ENCODE data around the gene VSIG10L.

The VSIG10L gene

GRCh38 chr19:51365211-51365964 is 23.4 kb upstream of the VSIG10L start:
- DNase-seq, result no peak

GRCh38 chr19:51364200-51365106 is 22.5 kb upstream of the VSIG10L start:
- no peak for DNase-seq

- no peak for DNase-seq
Measured at GRCh38 chr19:51361239-51361638, 19.3 kb upstream of the VSIG10L start.

GRCh38 chr19:51359294-51359693 is 17.4 kb upstream of the VSIG10L start:
- DNase-seq, result no peak

- DNase-seq, result no peak
Measured at GRCh38 chr19:51357952-51358351, 16.0 kb upstream of the VSIG10L start.

DNA sequence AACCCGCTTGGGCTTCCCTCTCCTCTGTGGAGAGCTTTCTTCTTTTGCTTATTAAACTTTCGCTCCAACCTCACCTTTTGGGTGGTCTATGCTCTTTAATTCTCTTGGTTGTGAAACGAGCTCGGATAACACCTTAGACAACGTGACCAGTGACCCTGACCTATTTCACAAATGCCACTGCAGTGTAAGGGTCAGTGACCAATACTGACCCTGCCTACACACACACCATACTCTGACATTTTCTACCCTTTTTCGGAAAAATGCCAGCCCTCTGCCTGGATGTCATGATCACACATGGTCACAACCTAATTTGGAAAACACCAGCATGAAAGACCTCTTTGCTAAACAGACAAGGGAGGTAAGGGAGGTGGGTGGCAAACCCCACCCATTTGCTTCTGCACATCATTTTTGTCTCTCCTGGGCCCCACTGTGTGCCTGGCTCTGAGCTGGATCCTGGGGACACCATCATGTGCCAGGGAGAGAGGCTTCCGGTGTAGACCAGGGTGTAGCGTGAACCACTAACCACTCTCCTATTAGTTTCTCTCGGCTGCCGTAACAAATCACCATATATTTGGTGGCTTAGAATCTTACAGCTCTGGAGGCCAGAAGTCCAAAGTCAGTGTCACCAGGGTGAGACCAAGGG is 14.3 kb upstream of the VSIG10L start:
- no peak for DNase-seq

DNA sequence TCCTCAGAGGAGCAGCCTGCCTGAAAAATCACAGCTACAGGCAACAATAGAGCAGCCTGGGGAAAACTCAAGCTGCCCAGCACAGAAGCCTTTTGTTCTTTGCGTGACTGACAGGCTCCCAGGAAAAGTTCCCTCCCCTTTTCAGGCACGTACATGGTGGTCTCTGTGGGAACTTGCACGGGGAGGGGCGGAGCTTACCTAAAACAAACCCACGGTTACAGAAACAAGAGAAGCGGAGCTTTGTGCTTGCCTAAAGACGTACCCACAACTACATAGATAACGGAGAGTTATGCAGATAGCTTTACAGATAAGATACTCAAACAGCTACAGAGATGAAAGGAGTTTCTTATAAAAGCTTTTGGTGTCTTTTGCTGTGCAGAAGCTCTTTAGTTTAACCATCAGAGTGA is 12.8 kb upstream of the VSIG10L start:
- no peak for DNase-seq

GRCh38 chr19:51354103-51354741 is 12.3 kb upstream of the VSIG10L start:
- DNase-seq, result no peak

- DNase-seq, result no peak
Measured at GRCh38 chr19:51352783-51353360, 10.9 kb upstream of the VSIG10L start.

DNA sequence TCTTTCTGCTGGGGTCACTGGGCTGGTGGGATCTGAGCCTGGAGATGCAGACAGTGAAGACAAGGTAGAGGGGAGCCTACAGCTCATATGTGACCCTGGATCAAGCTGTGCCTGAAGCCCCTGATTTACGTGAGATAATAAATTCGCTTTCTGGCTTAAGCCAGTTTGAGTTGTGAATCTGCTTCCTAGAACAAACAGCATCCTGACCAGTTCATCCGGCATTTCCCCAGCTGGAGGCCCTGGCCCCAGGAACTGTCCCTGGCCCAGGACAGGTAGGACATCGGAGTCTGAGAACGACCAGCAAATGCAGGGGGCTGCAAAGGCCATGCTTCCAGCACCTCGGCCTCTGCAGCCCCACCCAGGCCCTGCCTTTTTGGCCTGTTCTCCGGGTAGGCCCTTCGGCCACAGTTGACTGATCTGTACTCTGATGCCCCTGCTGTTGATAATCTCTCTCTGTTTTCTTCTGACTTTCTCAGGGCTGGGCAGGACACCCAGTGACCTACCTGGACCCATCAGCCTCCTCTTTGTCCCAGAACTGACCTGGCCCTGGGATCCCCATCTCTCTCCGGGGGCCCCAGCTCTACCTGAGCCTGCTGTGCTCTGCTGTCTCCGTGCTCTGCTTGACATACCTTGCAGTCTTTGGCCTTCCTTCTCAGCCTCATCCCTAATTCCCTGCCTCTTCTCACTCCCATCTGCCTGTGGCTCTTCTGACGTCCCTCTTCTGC is 9.5 kb upstream of the VSIG10L start:
- DNase-seq, result no peak

- no peak for DNase-seq
Measured at GRCh38 chr19:51347209-51347928, 5.4 kb upstream of the VSIG10L start.

DNA sequence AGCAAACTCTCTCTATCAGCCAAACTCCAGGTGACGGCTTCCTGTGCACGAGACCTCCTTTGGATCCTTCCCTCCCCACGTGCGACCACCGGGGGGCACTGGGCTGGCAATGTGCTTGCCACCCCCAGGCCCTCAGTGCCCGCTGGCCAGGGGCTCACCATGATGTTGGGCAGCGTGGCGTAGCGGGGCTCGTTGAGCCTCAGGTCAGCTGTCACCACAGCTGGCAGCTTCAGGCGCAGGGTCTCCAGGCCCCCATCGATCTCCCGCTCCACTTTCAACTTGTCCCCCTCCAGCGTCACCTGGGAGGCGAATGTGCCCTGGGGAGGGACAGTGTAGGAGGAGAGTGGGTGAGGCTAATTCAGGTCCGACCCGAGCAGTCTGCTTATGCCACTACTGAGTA is 4.8 kb upstream of the VSIG10L start:
- DNase-seq, result no peak

GRCh38 chr19:51345076-51345620 is 3.2 kb upstream of the VSIG10L start:
- DNase-seq, result no peak

DNA sequence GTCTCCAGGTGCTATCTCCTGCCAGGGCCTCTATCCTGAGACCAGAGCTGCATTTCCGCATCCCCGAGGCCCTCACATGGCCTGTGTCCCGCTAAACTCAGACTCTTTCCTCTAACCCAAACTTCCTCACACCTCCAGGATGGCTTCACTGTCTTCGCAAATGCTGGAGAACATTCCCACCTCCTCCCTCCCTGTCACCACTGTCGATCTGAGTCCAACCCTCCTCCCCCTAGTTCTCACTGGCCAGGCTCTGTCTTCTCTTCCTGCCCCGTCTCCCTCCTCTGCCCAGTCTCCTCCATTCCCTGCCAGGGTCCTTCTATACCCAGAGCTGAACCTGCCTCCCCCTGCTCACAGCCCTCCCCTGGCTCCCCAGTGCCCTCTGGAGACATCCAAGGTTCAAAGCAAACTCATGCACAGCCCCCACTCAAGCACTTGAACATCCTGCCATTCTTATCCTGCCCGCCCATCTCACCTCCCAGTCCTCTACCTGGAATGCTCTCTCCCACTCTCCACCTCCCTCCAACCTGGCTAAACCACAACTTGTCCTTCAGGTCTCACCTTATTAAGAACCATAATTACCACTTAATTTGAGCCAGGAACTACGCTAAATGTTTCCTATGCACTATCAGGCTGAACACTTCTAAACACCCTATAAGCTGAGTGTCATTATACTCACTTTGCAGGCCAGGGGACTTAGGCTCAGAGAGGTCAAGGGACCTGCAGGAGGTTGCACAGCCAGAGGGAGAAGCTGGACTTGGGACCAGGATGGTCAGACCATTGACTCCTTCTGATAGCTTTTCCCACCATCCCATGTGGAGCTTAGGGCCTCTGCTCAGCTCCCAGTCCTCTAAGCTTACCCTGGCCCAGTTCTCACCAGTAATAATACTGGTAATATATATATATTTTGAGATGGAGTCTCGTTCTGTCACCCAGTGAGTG is 961 bp upstream of the VSIG10L start:
- DNase-seq, result no peak

- no peak for DNase-seq
Measured at GRCh38 chr19:51341066-51341465, 873 bp downstream of the VSIG10L start.

DNA sequence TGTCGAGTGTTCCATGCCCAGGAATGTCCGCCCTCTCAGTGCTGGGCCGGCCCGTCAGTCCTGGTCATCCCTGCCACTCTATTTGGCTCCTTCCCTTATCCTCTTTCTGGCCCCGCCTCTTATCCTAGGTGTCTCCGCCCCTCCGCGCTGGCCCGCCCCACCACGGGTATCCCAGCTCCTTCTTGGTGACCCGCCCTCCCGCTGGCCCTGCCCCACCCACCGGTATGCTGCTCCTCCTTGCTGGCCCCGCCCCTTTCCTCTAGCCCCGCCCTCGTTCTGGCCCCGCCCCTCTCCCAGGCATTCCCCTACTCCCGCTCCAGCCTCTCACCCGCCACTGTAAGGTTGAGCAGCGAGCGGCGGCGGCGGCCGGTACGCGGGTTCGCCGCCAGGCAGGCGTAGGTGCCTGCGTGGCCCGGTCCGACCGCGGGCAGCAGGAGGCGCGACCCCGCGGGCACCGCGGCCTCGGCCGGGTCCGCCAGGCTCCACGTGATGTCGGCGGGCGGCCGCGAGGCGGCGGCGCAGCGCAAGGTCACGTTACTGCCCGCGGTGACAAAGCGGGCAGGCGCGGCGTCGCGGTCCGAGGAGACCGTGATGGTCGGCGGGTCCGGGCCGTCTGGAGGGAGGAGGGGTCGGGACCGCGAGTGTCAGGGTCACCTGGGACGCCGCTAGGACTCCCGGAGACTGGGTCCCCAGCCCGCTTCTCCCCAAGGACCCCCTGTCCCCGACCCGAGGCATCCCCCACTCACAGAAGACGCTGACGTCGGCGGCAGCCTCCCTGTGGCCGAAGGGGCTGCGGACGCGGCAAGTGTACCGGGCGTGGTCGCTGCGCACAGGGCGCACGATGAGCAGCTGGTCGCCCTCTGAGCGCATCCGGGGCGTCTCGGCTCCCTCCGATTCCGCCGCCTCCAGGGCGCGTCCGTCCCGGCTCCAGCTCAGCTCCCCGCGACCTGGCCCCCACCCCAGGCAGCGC is 2.0 kb downstream of the VSIG10L start:
- peak; percentile 74 for DNase-seq

DNA sequence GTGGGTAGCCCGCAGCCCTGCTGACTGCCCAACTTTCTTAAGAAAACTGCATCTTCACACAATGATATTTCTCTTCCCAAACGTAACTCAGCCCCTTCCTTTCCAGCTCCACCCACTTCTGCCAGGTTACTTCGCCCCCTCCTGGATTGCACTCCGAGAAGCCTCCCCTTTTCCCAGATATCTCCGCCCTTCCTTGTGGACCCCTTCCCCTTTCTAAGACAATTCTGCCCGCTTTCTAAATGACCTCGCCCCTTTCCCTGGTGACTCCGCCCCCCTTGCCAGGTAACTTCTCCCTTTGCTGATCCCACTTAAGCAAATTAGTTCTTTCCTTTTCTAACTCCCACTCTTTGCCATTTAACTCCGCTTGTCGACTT is 2.6 kb downstream of the VSIG10L start:
- DNase-seq, result no peak

GRCh38 chr19:51338563-51339312 is 3.2 kb downstream of the VSIG10L start:
- DNase-seq, result peak; percentile 78

Measured in activated effector memory CD4-positive, alpha-beta T cell treated with Interleukin-2 at 50 U/mL for 16 hours (primary cell).